Fibroblast of lung (primary cell): ENCODE data around the gene TTC39B.

Experiments
- EZH2 ChIP-seq: IDR thresholded peaks from 2 replicates; pipeline ENCODE4 v1.5.1; 2012; ENCODE audit warnings: low read length, control low read depth, mild to moderate bottlenecking; ENCODE audit errors: missing control alignments
- TF ChIP-seq, protein P1 (sequence below), 2 donors: IDR thresholded peaks in 1 of 2; conservative IDR thresholded peaks in 1 of 2; 1 replicate in 1 of 2; 2 replicates in 1 of 2; pipeline ENCODE4 v1.5.1; 2011 to 2012; ENCODE audit warnings: low read length in 2 of 2, control low read depth in 1 of 2, inconsistent platforms in 1 of 2, low read depth in 1 of 2, mild to moderate bottlenecking in 1 of 2

DNA sequence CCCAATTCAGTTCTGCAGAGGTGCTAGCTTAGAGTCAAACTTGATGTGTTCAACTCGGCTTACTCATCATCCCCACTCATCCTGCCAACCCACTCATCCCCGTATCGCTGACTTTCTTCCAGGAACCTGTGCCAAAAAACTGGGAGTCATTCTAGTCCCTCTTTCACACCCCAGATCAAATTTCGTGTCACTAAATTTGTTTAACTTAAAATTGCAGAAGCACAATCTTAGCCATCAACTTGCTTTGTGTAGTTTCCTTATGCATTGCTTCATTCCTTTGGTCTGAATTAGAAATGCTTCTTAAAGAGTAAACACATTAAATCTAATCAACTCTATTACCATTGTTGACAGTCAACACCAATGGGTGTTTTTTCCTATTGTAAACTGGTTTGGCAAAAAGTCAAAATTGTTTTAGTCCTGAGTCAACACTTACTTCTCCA, 162.4 kb downstream of the TTC39B start:
- TF ChIP-seq, protein P1, sequence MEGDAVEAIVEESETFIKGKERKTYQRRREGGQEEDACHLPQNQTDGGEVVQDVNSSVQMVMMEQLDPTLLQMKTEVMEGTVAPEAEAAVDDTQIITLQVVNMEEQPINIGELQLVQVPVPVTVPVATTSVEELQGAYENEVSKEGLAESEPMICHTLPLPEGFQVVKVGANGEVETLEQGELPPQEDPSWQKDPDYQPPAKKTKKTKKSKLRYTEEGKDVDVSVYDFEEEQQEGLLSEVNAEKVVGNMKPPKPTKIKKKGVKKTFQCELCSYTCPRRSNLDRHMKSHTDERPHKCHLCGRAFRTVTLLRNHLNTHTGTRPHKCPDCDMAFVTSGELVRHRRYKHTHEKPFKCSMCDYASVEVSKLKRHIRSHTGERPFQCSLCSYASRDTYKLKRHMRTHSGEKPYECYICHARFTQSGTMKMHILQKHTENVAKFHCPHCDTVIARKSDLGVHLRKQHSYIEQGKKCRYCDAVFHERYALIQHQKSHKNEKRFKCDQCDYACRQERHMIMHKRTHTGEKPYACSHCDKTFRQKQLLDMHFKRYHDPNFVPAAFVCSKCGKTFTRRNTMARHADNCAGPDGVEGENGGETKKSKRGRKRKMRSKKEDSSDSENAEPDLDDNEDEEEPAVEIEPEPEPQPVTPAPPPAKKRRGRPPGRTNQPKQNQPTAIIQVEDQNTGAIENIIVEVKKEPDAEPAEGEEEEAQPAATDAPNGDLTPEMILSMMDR (conservative IDR thresholded peaks at IDR 0.05 in 1 of 2, IDR thresholded peaks at IDR 0.05 in 1 of 2; ENCODE audit: low read depth in 1 of 2, low read length in 2 of 2) = no peak
- no peak for TF ChIP-seq EZH2
